SK-N-SH treated with all-trans-retinoic acid at 6 μM for 48 hours (cell line): ENCODE measurements around the gene TMEM125.

Source experiments
- ATAC-seq: fragments of 200-7000 bp; cut with Tn5 transposase; 3 replicates; pipeline ENCODE4 v1.9.1; 2020; ENCODE audit warnings: mild to moderate bottlenecking, moderate library complexity
- ARNTL ChIP-seq: fragments of 450-650 bp; formaldehyde crosslinking; IDR thresholded peaks from 2 replicates; pipeline ENCODE4 v1.5.0; 2020; ENCODE audit warnings: low read depth, mild to moderate bottlenecking, moderate library complexity, borderline replicate concordance
- BACH2 ChIP-seq: fragments of 250-450 bp; sonication (Bioruptor Pico); IDR thresholded peaks from 2 replicates; pipeline ENCODE4 v1.9.0; 2021; ENCODE audit warnings: mild to moderate bottlenecking, borderline replicate concordance
- CREB5 ChIP-seq: fragments of 250-450 bp; sonication (Bioruptor Pico); IDR thresholded peaks from 2 replicates; pipeline ENCODE4 v1.5.1; 2020; ENCODE audit warnings: low read depth, mild to moderate bottlenecking, moderate library complexity
- CSDC2 ChIP-seq: fragments of 250-450 bp; sonication (Bioruptor Pico); IDR thresholded peaks from 2 replicates; pipeline ENCODE4 v1.5.0; 2020; ENCODE audit warnings: mild to moderate bottlenecking, moderate library complexity
- CSRNP3 ChIP-seq: fragments of 250-450 bp; sonication (Bioruptor Pico); IDR thresholded peaks from 2 replicates; pipeline ENCODE4 v1.5.1; 2021; ENCODE audit warnings: mild to moderate bottlenecking, moderate library complexity
- GLIS3 ChIP-seq: fragments of 250-450 bp; sonication (Bioruptor Pico); IDR thresholded peaks from 2 replicates; pipeline ENCODE4 v1.5.0; 2020; ENCODE audit warnings: mild to moderate bottlenecking, moderate library complexity
- ISL1 ChIP-seq: fragments of 250-450 bp; sonication (Bioruptor Pico); IDR thresholded peaks from 2 replicates; pipeline ENCODE4 v2.1.2; 2022; ENCODE audit warnings: mild to moderate bottlenecking, moderate library complexity
- OSR1 ChIP-seq: fragments of 250-450 bp; sonication (Bioruptor Pico); IDR thresholded peaks from 2 replicates; pipeline ENCODE4 v1.8.0; 2022; ENCODE audit warnings: moderate library complexity, mild to moderate bottlenecking, inconsistent platforms
- PATZ1 ChIP-seq: fragments of 250-450 bp; sonication (Bioruptor Pico); IDR thresholded peaks from 2 replicates; pipeline ENCODE4 v1.8.0; 2020; ENCODE audit warnings: mild to moderate bottlenecking, moderate library complexity, borderline replicate concordance
- POU6F1 ChIP-seq: fragments of 250-450 bp; sonication (Bioruptor Pico); IDR thresholded peaks from 2 replicates; pipeline ENCODE4 v1.8.0; 2021; ENCODE audit warnings: low read depth, mild to moderate bottlenecking, moderate library complexity, borderline replicate concordance
- PPARA ChIP-seq: fragments of 250-450 bp; sonication (Bioruptor Pico); IDR thresholded peaks from 2 replicates; pipeline ENCODE4 v1.5.0; 2020; ENCODE audit warnings: mild to moderate bottlenecking, borderline replicate concordance
- RARB ChIP-seq: fragments of 250-450 bp; sonication (Bioruptor Pico); IDR thresholded peaks from 2 replicates; pipeline ENCODE4 v1.8.0; 2021; ENCODE audit warnings: mild to moderate bottlenecking, moderate library complexity
- SNAI2 ChIP-seq: fragments of 250-450 bp; sonication (Bioruptor Pico); IDR thresholded peaks from 2 replicates; pipeline ENCODE4 v1.5.0; 2020; ENCODE audit warnings: mild to moderate bottlenecking, moderate library complexity
- TCF4 ChIP-seq: fragments of 250-450 bp; sonication (Bioruptor Pico); IDR thresholded peaks from 2 replicates; pipeline ENCODE4 v1.8.0; 2021; ENCODE audit warnings: mild to moderate bottlenecking, moderate library complexity, borderline replicate concordance
- TOX ChIP-seq: fragments of 250-450 bp; sonication (Bioruptor Pico); IDR thresholded peaks from 2 replicates; pipeline ENCODE4 v1.8.0; 2021; ENCODE audit warnings: mild to moderate bottlenecking, moderate library complexity, borderline replicate concordance
- TSHZ2 ChIP-seq: fragments of 250-450 bp; sonication (Bioruptor Pico); IDR thresholded peaks from 2 replicates; pipeline ENCODE4 v1.5.0; 2020; ENCODE audit warnings: mild to moderate bottlenecking, moderate library complexity
- ZC3H10 ChIP-seq: fragments of 250-450 bp; sonication (Bioruptor Pico); IDR thresholded peaks from 2 replicates; pipeline ENCODE4 v1.5.1; 2021; ENCODE audit warnings: mild to moderate bottlenecking, moderate library complexity
- ZNF565 ChIP-seq: fragments of 450-650 bp; formaldehyde crosslinking; conservative IDR thresholded peaks from 2 replicates; pipeline ENCODE4 v1.5.0; 2020; ENCODE audit warnings: low read depth, mild to moderate bottlenecking, moderate library complexity
- ZNF70 ChIP-seq: fragments of 450-650 bp; formaldehyde crosslinking; IDR thresholded peaks from 2 replicates; pipeline ENCODE4 v1.5.0; 2020; ENCODE audit warnings: mild to moderate bottlenecking, moderate library complexity
- ZNF8 ChIP-seq: fragments of 450-650 bp; formaldehyde crosslinking; IDR thresholded peaks from 2 replicates; pipeline ENCODE4 v1.5.0; 2020; ENCODE audit warnings: mild to moderate bottlenecking, moderate library complexity

Gene TMEM125

GRCh38 chr1:43269627-43270375, at the start of gene TMEM125:
TMEM125 (plus strand) TSS chr1:43269983; CDS start chr1:43272723, 2,740 bp downstream.
- ATAC-seq = no peak
- TF ChIP-seq ZC3H10 (CRISPR knock-in tag) (no peak), ZNF8 (no peak), CSRNP3 (CRISPR knock-in tag) (no peak)

- no peak for ATAC-seq
- no peak for TF ChIP-seq POU6F1
These were observed 48.6 kb upstream of the TMEM125 start for GRCh38 chr1:43220905-43221778.

- no peak for TF ChIP-seq ZC3H10 (CRISPR knock-in tag)
- TF ChIP-seq TCF4 = no peak
- TF ChIP-seq TOX (CRISPR knock-in tag) = no peak
- no peak for TF ChIP-seq ISL1 (CRISPR knock-in tag)
- no peak for TF ChIP-seq CREB5 (CRISPR knock-in tag)
- TF ChIP-seq ZNF565 (CRISPR knock-in tag) = no peak
- no peak for TF ChIP-seq ZNF70 (CRISPR knock-in tag)
- TF ChIP-seq CSRNP3 (CRISPR knock-in tag) = no peak
- TF ChIP-seq OSR1 (CRISPR knock-in tag) = no peak
- TF ChIP-seq GLIS3 (CRISPR knock-in tag) = no peak
- no peak for TF ChIP-seq RARB (CRISPR knock-in tag)
- no peak for TF ChIP-seq TSHZ2
- TF ChIP-seq ARNTL (CRISPR knock-in tag) = no peak
- TF ChIP-seq ZNF8 = no peak
- TF ChIP-seq PATZ1 (CRISPR knock-in tag) = no peak
- no peak for TF ChIP-seq SNAI2 (CRISPR knock-in tag)
- no peak for TF ChIP-seq BACH2 (CRISPR knock-in tag)
- no peak for TF ChIP-seq CSDC2 (CRISPR knock-in tag)
- no peak for TF ChIP-seq PPARA (CRISPR knock-in tag)
- ATAC-seq = no peak
These were observed 48.0 kb upstream of the TMEM125 start for GRCh38 chr1:43221797-43222196.
